NCI-H1105 (cell line): Measurements from ENCODE around the gene ALDOA.

ENCODE experiments used
- DNase-seq: peaks from one replicate; lab custom pipeline; 2025; lab: John Stamatoyannopoulos, UW

ALDOA gene

GRCh38 chr16:30116291-30117207, 51.0 kb downstream of the ALDOA start:
- DNase-seq = no peak

GRCh38 chr16:30117768-30118167, 52.2 kb downstream of the ALDOA start:
- DNase-seq = no peak

- DNase-seq = no peak
Measured at GRCh38 chr16:30119428-30119827, 53.9 kb downstream of the ALDOA start.
